ENCODE data around the gene DGKI.

Gene DGKI

GRCh38 chr7:137399827-137400823 is 446.6 kb downstream of the DGKI start:
- DNase-seq, result no peak

- no peak for DNase-seq
Measured at GRCh38 chr7:137396051-137396450, 450.7 kb downstream of the DGKI start.

GRCh38 chr7:137395420-137395819 is 451.4 kb downstream of the DGKI start:
- DNase-seq, result no peak

- no peak for DNase-seq
Measured at GRCh38 chr7:137393570-137393969, 453.2 kb downstream of the DGKI start.

- no peak for DNase-seq
Measured at GRCh38 chr7:137390076-137390475, 456.7 kb downstream of the DGKI start.

- no peak for DNase-seq
Measured at GRCh38 chr7:137388916-137389315, 457.9 kb downstream of the DGKI start.

GRCh38 chr7:137386966-137387365 is 459.8 kb downstream of the DGKI start:
- DNase-seq, result no peak

GRCh38 chr7:137381045-137381444 is 465.7 kb downstream of the DGKI start:
- DNase-seq, result no peak

GRCh38 chr7:137373507-137373906 is 473.3 kb downstream of the DGKI start:
- no peak for DNase-seq

- DNase-seq, result no peak
Measured at GRCh38 chr7:137371616-137372015, 475.2 kb downstream of the DGKI start.

GRCh38 chr7:137366995-137367394 is 479.8 kb downstream of the DGKI start:
- DNase-seq, result no peak

GRCh38 chr7:137363683-137364082 is 483.1 kb downstream of the DGKI start:
- no peak for DNase-seq

GRCh38 chr7:137360087-137360679 is 486.6 kb downstream of the DGKI start:
- DNase-seq, result no peak

- no peak for DNase-seq
Measured at GRCh38 chr7:137354961-137355360, 491.8 kb downstream of the DGKI start.

- DNase-seq, result no peak
Measured at GRCh38 chr7:137354396-137354795, 492.4 kb downstream of the DGKI start.

- no peak for DNase-seq
Measured at GRCh38 chr7:137351941-137352340, 494.8 kb downstream of the DGKI start.

GRCh38 chr7:137345799-137346449 is 500.9 kb downstream of the DGKI start:
- no peak for DNase-seq

GRCh38 chr7:137343281-137343841 is 503.4 kb downstream of the DGKI start, which contains the start of gene PTN:
PTN (minus strand) TSS chr7:137343733; CDS start chr7:137254973, 88,760 bp downstream.
- no peak for DNase-seq

- no peak for DNase-seq
Measured at GRCh38 chr7:137342828-137343261, 503.9 kb downstream of the DGKI start.

- DNase-seq, result no peak
Measured at GRCh38 chr7:137342265-137342664, 504.5 kb downstream of the DGKI start.

GRCh38 chr7:137337902-137338301 is 508.9 kb downstream of the DGKI start:
- DNase-seq, result no peak

- no peak for DNase-seq
Measured at GRCh38 chr7:137335814-137336213, 511.0 kb downstream of the DGKI start.

- no peak for DNase-seq
Measured at GRCh38 chr7:137331378-137331777, 515.4 kb downstream of the DGKI start.

Measured in NK-92 treated with Interleukin-12 subunit alpha and Interleukin-12 subunit beta, amount 100 ng/mL, for 24 hours (cell line).